ENCODE measurements around the gene FOXP3.
A peak's percentile ranks its signal among the peaks of the same experiment; 100 is the strongest.
"Not testable (repeated sequence)": the region's sequence is repeated elsewhere in the genome, so short reads cannot be mapped to it uniquely, and the experiment has no call there.

The FOXP3 gene

DNA sequence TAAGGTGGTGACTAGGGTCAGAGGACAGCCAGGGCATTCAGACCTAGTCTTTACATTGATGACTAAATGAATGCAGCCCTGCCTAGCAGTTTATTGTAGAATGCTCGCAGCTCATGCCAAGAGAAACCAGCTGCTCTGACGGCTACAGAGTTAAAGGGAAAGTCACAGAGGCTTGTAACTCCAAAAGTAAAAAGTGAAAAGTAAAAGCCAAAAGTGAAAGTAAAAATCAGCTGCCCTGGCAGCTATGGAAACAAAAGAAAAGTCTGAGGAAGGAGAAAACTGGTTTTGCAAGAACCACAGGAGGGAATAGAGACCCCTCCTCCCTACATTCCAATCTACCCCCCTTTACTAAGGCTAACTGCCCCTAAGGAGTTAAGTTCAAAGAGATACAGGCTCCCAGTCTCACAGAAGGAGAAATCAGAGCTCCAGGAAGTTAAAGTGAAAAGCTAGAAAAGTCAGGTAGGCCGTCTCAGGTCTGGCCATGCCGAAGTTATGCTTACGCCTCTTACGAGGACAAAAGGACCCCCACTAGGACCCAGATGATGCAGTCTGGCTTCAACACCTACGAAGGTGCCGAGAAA is 45.0 kb upstream of the FOXP3 start:
- peak overlapping the region; percentile 61 for H3K27ac ChIP-seq (ENCODE audit: low read length)
- H3K4me2 ChIP-seq (ENCODE audit: insufficient read depth, low read length) = peak overlapping the region; percentile 57
- ATAC-seq (ENCODE audit: insufficient read depth, low read depth) (peak; percentile 83), DNase-seq (peak; percentile 32)
- H3K4me3 ChIP-seq (ENCODE audit: low read depth in 1 of 2, low read length in 2 of 2) = peak overlapping the region in 1 of 2 experiments; percentile 36; a peak in 1 of 4 replicates
- H3K27me3 ChIP-seq (ENCODE audit: insufficient read depth, low read length, poor library complexity) = no peaks in the 10 kb centered on the region
- no peak for TF ChIP-seq EZH2 (IDR thresholded peaks at IDR 0.05; ENCODE audit: borderline replicate concordance, low read depth, low read length, severe bottlenecking)
- TF ChIP-seq, protein P1, sequence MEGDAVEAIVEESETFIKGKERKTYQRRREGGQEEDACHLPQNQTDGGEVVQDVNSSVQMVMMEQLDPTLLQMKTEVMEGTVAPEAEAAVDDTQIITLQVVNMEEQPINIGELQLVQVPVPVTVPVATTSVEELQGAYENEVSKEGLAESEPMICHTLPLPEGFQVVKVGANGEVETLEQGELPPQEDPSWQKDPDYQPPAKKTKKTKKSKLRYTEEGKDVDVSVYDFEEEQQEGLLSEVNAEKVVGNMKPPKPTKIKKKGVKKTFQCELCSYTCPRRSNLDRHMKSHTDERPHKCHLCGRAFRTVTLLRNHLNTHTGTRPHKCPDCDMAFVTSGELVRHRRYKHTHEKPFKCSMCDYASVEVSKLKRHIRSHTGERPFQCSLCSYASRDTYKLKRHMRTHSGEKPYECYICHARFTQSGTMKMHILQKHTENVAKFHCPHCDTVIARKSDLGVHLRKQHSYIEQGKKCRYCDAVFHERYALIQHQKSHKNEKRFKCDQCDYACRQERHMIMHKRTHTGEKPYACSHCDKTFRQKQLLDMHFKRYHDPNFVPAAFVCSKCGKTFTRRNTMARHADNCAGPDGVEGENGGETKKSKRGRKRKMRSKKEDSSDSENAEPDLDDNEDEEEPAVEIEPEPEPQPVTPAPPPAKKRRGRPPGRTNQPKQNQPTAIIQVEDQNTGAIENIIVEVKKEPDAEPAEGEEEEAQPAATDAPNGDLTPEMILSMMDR (IDR thresholded peaks at IDR 0.05; ENCODE audit: borderline replicate concordance, extremely low read depth, low read length, poor library complexity, severe bottlenecking) = no peak
- H3K4me1 ChIP-seq (ENCODE audit: insufficient read depth, low read length) = peaks cover 20% of the 10 kb centered on the region
- H3K9ac ChIP-seq (ENCODE audit: low read depth, low read length) = 0 out of 2 replicates have a peak overlapping the region, but pooled peaks have one; percentile 30
- no peaks in the 10 kb centered on the region for H3K36me3 ChIP-seq (ENCODE audit: insufficient read depth, low read length)
- H3K9me3 ChIP-seq (ENCODE audit: insufficient read depth, low read length, severe bottlenecking) = no peaks in the 10 kb centered on the region
- no peaks in the 10 kb centered on the region for H4K20me1 ChIP-seq (ENCODE audit: insufficient read depth, low read length)
- H2AFZ ChIP-seq (ENCODE audit: low read depth, low read length) = peak overlapping the region; percentile 68
- H3K79me2 ChIP-seq (ENCODE audit: insufficient read depth, low read length) = no peaks in the 10 kb centered on the region

DNA sequence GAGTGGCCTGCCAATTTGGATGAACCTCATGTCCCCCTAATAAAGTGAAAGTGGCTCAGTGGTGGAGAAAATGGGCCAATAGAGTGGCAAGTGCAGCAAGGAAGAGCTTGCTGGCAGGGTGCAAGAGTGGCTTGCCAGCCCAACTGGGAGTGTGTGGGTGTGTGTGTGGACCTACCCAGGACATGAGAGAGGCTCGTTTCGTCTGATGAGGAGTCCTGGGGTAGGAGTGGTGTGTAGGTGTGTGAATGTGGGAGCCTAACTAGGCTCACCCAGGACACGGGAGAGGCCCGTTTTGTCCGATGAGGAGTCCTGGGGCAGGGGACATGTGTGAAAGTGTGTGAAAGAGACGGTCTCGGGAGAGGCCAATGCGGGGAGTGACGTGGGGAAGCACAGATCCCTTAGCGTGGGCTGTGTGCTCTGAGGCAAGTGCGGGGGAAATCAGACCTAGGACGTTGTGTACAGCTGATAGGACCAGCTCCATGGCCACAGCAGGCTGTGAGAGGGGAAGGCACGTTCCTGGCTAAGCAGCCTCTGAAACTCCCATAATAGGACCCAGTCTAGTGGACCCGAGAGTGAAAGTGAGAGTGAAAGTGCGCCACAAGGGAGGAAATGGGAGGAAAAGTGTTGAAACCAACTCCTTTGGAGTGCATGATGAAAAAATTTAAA is 44.2 kb upstream of the FOXP3 start:
- Histone ChIP-seq H3K4me1 (ENCODE audit: insufficient read depth, low read length) (peaks cover 20% of the 10 kb centered on the region), H3K4me3 (ENCODE audit: low read depth in 1 of 2, low read length in 2 of 2) (no peak overlapping the region), H2AFZ (ENCODE audit: low read depth, low read length) (peak overlapping the region; percentile 68), H3K79me2 (ENCODE audit: insufficient read depth, low read length) (no peaks in the 10 kb centered on the region), H3K9ac (ENCODE audit: low read depth, low read length) (no peak overlapping the region), H3K9me3 (ENCODE audit: insufficient read depth, low read length, severe bottlenecking) (no peaks in the 10 kb centered on the region), H3K36me3 (ENCODE audit: insufficient read depth, low read length) (no peaks in the 10 kb centered on the region), H3K27me3 (ENCODE audit: insufficient read depth, low read length, poor library complexity) (no peaks in the 10 kb centered on the region), H4K20me1 (ENCODE audit: insufficient read depth, low read length) (no peaks in the 10 kb centered on the region), H3K4me2 (ENCODE audit: insufficient read depth, low read length) (peak overlapping the region; percentile 57), H3K27ac (ENCODE audit: low read length) (peak overlapping the region; percentile 29)
- peak; percentile 36 for DNase-seq
- TF ChIP-seq, protein P1 (IDR thresholded peaks at IDR 0.05; ENCODE audit: borderline replicate concordance, extremely low read depth, low read length, poor library complexity, severe bottlenecking) = no peak
- TF ChIP-seq EZH2 (IDR thresholded peaks at IDR 0.05; ENCODE audit: borderline replicate concordance, low read depth, low read length, severe bottlenecking) = no peak
- peak; percentile 79 for ATAC-seq (ENCODE audit: insufficient read depth, low read depth)

DNA sequence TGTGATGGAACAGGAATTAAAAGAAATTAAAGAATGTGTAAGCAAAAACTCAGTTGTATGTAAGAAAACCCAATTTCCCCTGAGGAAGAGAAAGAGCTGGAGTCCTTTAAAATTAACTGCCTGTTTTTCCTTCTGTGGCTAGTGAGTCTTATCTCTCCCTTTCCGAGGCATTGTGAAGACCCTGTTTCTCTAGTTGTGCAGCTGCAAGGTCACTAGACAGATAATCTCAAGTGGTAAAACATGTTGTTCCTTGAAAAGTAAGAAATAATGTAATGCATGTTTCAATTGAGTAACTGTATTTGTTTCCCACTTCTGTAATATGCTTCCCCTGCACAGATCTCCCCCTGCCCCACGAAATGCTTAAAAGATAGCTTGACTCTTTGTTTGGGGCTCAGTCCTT is 43.3 kb upstream of the FOXP3 start:
- H3K4me2 ChIP-seq (ENCODE audit: insufficient read depth, low read length); H2AFZ ChIP-seq (ENCODE audit: low read depth, low read length); H3K79me2 ChIP-seq (ENCODE audit: insufficient read depth, low read length); H3K9ac ChIP-seq (ENCODE audit: low read depth, low read length); H3K36me3 ChIP-seq (ENCODE audit: insufficient read depth, low read length); H3K4me3 ChIP-seq (ENCODE audit: low read depth in 1 of 2, low read length in 2 of 2); DNase-seq; H4K20me1 ChIP-seq (ENCODE audit: insufficient read depth, low read length); H3K27me3 ChIP-seq (ENCODE audit: insufficient read depth, low read length, poor library complexity); H3K9me3 ChIP-seq (ENCODE audit: insufficient read depth, low read length, severe bottlenecking); H3K27ac ChIP-seq (ENCODE audit: low read length); ATAC-seq (ENCODE audit: insufficient read depth, low read depth): not testable (repeated sequence)
- H3K4me1 ChIP-seq (ENCODE audit: insufficient read depth, low read length) = peaks cover 20% of the 10 kb centered on the region

DNA sequence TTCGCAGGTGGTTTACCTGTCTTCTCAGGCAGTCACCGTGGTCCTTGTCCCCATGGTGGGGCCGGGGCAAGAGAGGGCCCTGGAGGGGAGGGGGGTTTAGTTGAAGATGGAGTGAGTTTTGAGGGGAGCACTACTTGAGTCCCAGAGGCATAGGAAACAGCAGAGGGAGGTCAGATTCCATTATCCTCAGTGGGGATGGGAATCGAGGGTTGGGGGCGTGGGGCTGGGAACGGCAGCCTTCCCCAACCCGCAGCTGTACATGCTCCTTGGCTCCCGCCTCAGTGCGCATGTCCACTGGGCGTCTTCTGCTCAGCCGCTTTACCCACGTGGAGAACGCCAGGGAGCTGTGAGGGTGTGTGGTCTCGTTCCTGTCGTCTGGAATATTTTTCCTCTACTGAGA is 38.8 kb upstream of the FOXP3 start, which contains the start of gene GAGE10:
GAGE10 (plus strand) TSS at position 301 of the 400 bp plus-strand sequence. CDS start 1,214 bp downstream, outside the sequence.
- Histone ChIP-seq H3K4me2 (ENCODE audit: insufficient read depth, low read length) (no peak within 1 kb of the TSS), H3K36me3 (ENCODE audit: insufficient read depth, low read length) (no peaks in the 10 kb centered on the region), H3K27ac (ENCODE audit: low read length) (no peak within 1 kb of the TSS), H4K20me1 (ENCODE audit: insufficient read depth, low read length) (no peaks in the 10 kb centered on the region), H3K9me3 (ENCODE audit: insufficient read depth, low read length, severe bottlenecking) (no peaks in the 10 kb centered on the region), H2AFZ (ENCODE audit: low read depth, low read length) (no peak within 1 kb of the TSS), H3K4me1 (ENCODE audit: insufficient read depth, low read length) (no peaks in the 10 kb centered on the region), H3K9ac (ENCODE audit: low read depth, low read length) (no peak within 1 kb of the TSS), H3K79me2 (ENCODE audit: insufficient read depth, low read length) (no peaks in the 10 kb centered on the region), H3K4me3 (ENCODE audit: low read depth in 1 of 2, low read length in 2 of 2) (no peak within 1 kb of the TSS), H3K27me3 (ENCODE audit: insufficient read depth, low read length, poor library complexity) (no peaks in the 10 kb centered on the region)
- DNase-seq (no peak), ATAC-seq (ENCODE audit: insufficient read depth, low read depth) (no peak)
- TF ChIP-seq, protein P1 (IDR thresholded peaks at IDR 0.05; ENCODE audit: borderline replicate concordance, extremely low read depth, low read length, poor library complexity, severe bottlenecking) = no peak
- no peak for TF ChIP-seq EZH2 (IDR thresholded peaks at IDR 0.05; ENCODE audit: borderline replicate concordance, low read depth, low read length, severe bottlenecking)
